NB4 (cell line): ENCODE data around the gene DSCAML1.

Source experiments
- CTCF ChIP-seq: IDR thresholded peaks from one replicate; pipeline ENCODE4 v1.5.1; 2012; ENCODE audit warnings: low read depth, low read length
- MAX ChIP-seq: IDR thresholded peaks from 2 replicates; pipeline ENCODE4 v1.6.1; 2011; ENCODE audit warnings: low read depth, low read length

GRCh38 chr11:117687776-117688175 lies 109.2 kb downstream of the DSCAML1 start:
- TF ChIP-seq CTCF: no peak
- TF ChIP-seq MAX: no peak
